Transverse colon (tissue), 4 donors: ENCODE measurements around the gene GBA2. TPM values are rescaled to one million over a fixed set of nuclear protein-coding genes. Genes with fewer than 3 reads are reported as not detected.

Experiments
- DNase-seq: peaks from one replicate; pipeline ENCODE4 v3.0.0-alpha.2; 2019
- H3K27ac ChIP-seq, 4 donors: fragments of 200-600 bp; sonication (generic); 2 replicates each; pipeline ENCODE4 v1.5.1; 2016 to 2018; ENCODE audit warnings: inconsistent platforms in 4 of 4
- H3K27me3 ChIP-seq: fragments of 200-600 bp; sonication (generic); 2 replicates; pipeline ENCODE4 v1.5.1; 2017; ENCODE audit warnings: inconsistent platforms
- H3K36me3 ChIP-seq, 4 donors: fragments of 200-600 bp; sonication (generic); 2 replicates each; pipeline ENCODE4 v1.5.1; 2017 to 2019; ENCODE audit warnings: inconsistent platforms in 4 of 4
- H3K4me1 ChIP-seq, 4 donors: fragments of 200-600 bp; sonication (generic); 2 replicates each; pipeline ENCODE4 v1.5.1; 2017 to 2020; ENCODE audit warnings: inconsistent platforms in 4 of 4
- H3K4me3 ChIP-seq, 4 donors: fragments of 200-600 bp; sonication (generic); 1 replicate in 1 of 4; 2 replicates in 3 of 4; pipeline versions ENCODE4 v1.5.1 to v1.6.1; 2017 to 2019; ENCODE audit warnings: inconsistent platforms in 4 of 4
- H3K9me3 ChIP-seq, 2 donors: fragments of 200-600 bp; sonication (generic); 2 replicates each; pipeline ENCODE4 v1.5.1; 2017 to 2019; ENCODE audit warnings: inconsistent platforms in 2 of 2
- CTCF ChIP-seq, 5 experiments: fragments of 200-600 bp in 3 of 5; fragments of 450-650 bp in 2 of 5; sonication (generic) in 3 of 5; IDR thresholded peaks; 1 replicate in 2 of 5; 2 replicates in 3 of 5; pipeline ENCODE4 v1.5.1; 2016 to 2017; ENCODE audit warnings: antibody characterized with exemption in 5 of 5, inconsistent platforms in 3 of 5, mild to moderate bottlenecking in 2 of 5, moderate library complexity in 1 of 5
- EP300 ChIP-seq: sonication (generic); formaldehyde crosslinking; IDR thresholded peaks from one replicate; pipeline ENCODE4 v1.6.1; 2017; ENCODE audit warnings: antibody characterized with exemption, low read depth
- POLR2A ChIP-seq: fragments of 450-650 bp; IDR thresholded peaks from one replicate; pipeline ENCODE4 v1.6.1; 2016; ENCODE audit warnings: antibody characterized with exemption, mild to moderate bottlenecking, moderate library complexity
- POLR2AphosphoS5 ChIP-seq, 3 donors: sonication (generic); formaldehyde crosslinking; IDR thresholded peaks; one replicate each; pipeline ENCODE4 v1.6.1; 2016; ENCODE audit warnings: antibody characterized with exemption in 3 of 3
- WGBS, 2 donors: methylation state at CpG; one replicate each; pipeline ENCODE4 v1.1.5; 2018; ENCODE audit warnings: low coverage in 1 of 2; 5-methylcytosine and 5-hydroxymethylcytosine counted together
- in situ Hi-C, 4 donors: fragments of 200-750 bp; cut with MboI; loops; one replicate each; pipeline versions ENCODE4 v1.15.0 to v1.15.1; 2017; ENCODE audit warnings: low sequenced_read_pairs in 3 of 4, low pct_ligation_motif_present in 1 of 4, low pct_unique_long_range_greater_than_20kb in 1 of 4
- intact Hi-C: fragments of 100-400 bp; cut with DNase I; formaldehyde crosslinking; loops from one replicate; pipeline ENCODE4 v1.15.1; 2023; ENCODE audit warnings: low total_unique reads
- total RNA-seq, 4 donors: library from RNA; depleted of rRNA; stranded (reverse); fragments of >200 nt; gene quantifications; one replicate each; pipeline ENCODE4 v1.1.0, GENCODE V29; 2016

Gene GBA2
- total RNA-seq, 4 donors from 2014 or later, result 217 to 709 (median 255) TPM

- H3K27me3 ChIP-seq, result no peaks in the 10 kb centered on the region
- peaks cover 0 to 36% (median 12%) of the 10 kb centered on the region in 4 donors for H3K4me1 ChIP-seq
- in situ Hi-C loops (loop anchor here in 2 of 4 donors (10.0 kb wide), 2 partner anchors 91 to 101 kb away; no protein-coding TSS in a partner anchor), intact Hi-C loops (no loop called here)
- H3K27ac ChIP-seq, result peak overlapping the region in 1 of 4 donors; percentile 27
- WGBS, 2 donors, result 65 to 86% methylated on average over 1 to 2 of the region's 2 CpGs
- DNase-seq, result no peak
- H3K9me3 ChIP-seq, result no peaks in the 10 kb centered on the region
- no peak for TF ChIP-seq EP300
- TF ChIP-seq CTCF (IDR thresholded peaks at IDR 0.05), result no peak
- no peak for TF ChIP-seq POLR2A
- TF ChIP-seq POLR2AphosphoS5 (IDR thresholded peaks at IDR 0.05), result no peak
- H3K36me3 ChIP-seq, result no peaks in the 10 kb centered on the region
- no peak overlapping the region for H3K4me3 ChIP-seq
Measured at GRCh38 chr9:35793461-35793860, 44.4 kb upstream of the GBA2 start.

- intact Hi-C loops, result no loop called here
- Histone ChIP-seq H3K4me1 (peaks cover 0 to 36% (median 12%) of the 10 kb centered on the region in 4 donors), H3K9me3 (no peaks in the 10 kb centered on the region), H3K36me3 (no peaks in the 10 kb centered on the region), H3K4me3 (no peak overlapping the region), H3K27ac (no peak overlapping the region), H3K27me3 (no peaks in the 10 kb centered on the region)
- TF ChIP-seq CTCF (IDR thresholded peaks at IDR 0.05) (no peak), POLR2A (no peak), POLR2AphosphoS5 (IDR thresholded peaks at IDR 0.05) (no peak), EP300 (no peak)
- in situ Hi-C loops, result loop anchor here in 2 of 4 donors (10.0 kb wide), 2 partner anchors 92 to 102 kb away; no protein-coding TSS in a partner anchor
- DNase-seq, result no peak
- 91% methylated on average over 14 of the region's 14 CpGs; no CpG with 5 or more reads in 1 of the 2 donors for WGBS, 2 donors
Measured at GRCh38 chr9:35792826-35793225, 43.8 kb upstream of the GBA2 start.

GRCh38 chr9:35792024-35792813 is 43.2 kb upstream of the GBA2 start:
- in situ Hi-C loops, result loop anchor here in 2 of 4 donors (10.0 kb wide), 2 partner anchors 93 to 103 kb away; no protein-coding TSS in a partner anchor
- TF ChIP-seq POLR2AphosphoS5 (IDR thresholded peaks at IDR 0.05), result no peak
- no peak for TF ChIP-seq CTCF (IDR thresholded peaks at IDR 0.05)
- TF ChIP-seq EP300, result no peak
- no peak for TF ChIP-seq POLR2A
- H3K27me3 ChIP-seq, result no peaks in the 10 kb centered on the region
- WGBS, 2 donors, result 60 to 92% methylated on average over 1 to 32 of the region's 34 CpGs
- DNase-seq, result no peak
- intact Hi-C loops, result no loop called here
- H3K9me3 ChIP-seq, result no peaks in the 10 kb centered on the region
- H3K36me3 ChIP-seq, result no peaks in the 10 kb centered on the region
- H3K4me3 ChIP-seq, result peak overlapping the region; percentile 28 to 55 (median 42)
- peaks cover 0 to 36% (median 12%) of the 10 kb centered on the region in 4 donors for H3K4me1 ChIP-seq
- H3K27ac ChIP-seq, result peak overlapping the region; percentile 66 to 89 (median 73)

- no peaks in the 10 kb centered on the region for H3K9me3 ChIP-seq
- H3K27me3 ChIP-seq, result no peaks in the 10 kb centered on the region
- H3K27ac ChIP-seq, result peak within 1 kb of the TSS; percentile 66 to 89 (median 73)
- in situ Hi-C loops, result loop anchor here in 2 of 4 donors (10.0 kb wide), 2 partner anchors 93 to 103 kb away; no protein-coding TSS in a partner anchor
- TF ChIP-seq POLR2A, result no peak
- TF ChIP-seq POLR2AphosphoS5 (IDR thresholded peaks at IDR 0.05), result no peak
- no peak for TF ChIP-seq EP300
- TF ChIP-seq CTCF (IDR thresholded peaks at IDR 0.05), result no peak
- peak within 1 kb of the TSS; percentile 28 to 55 (median 42) for H3K4me3 ChIP-seq
- 45 to 73% methylated on average over 29 to 52 of the region's 64 CpGs for WGBS, 2 donors
- no peak for DNase-seq
- H3K4me1 ChIP-seq, result peaks cover 0 to 36% (median 12%) of the 10 kb centered on the region in 4 donors
- H3K36me3 ChIP-seq, result no peaks in the 10 kb centered on the region
- intact Hi-C loops, result no loop called here
Measured at GRCh38 chr9:35791297-35791921, 42.4 kb upstream of the GBA2 start, which contains the start of gene NPR2. Gene NPR2, plus strand, starts transcription at chr9:35791591. Its CDS starts 818 bp downstream, at chr9:35792409.
